ENCODE data around the gene SPTLC1.
A peak's percentile ranks its signal among the peaks of the same experiment; 100 is the strongest.

Gene SPTLC1

GRCh38 chr9:92115071-92115858, at the start of gene SPTLC1:
SPTLC1 (minus strand) TSS chr9:92115413; CDS start chr9:92115370, 43 bp downstream.
- in situ Hi-C loops (cut with HindIII; ENCODE audit: low sequenced_read_pairs), result no loop called here
- DNase-seq (ENCODE audit: low read depth), result peak; percentile 84

GRCh38 chr9:92164975-92165374, 49.8 kb upstream of the SPTLC1 start:
- no peak for DNase-seq (ENCODE audit: low read depth)
- in situ Hi-C loops (cut with HindIII; ENCODE audit: low sequenced_read_pairs), result no loop called here
- H3K4me3 ChIP-seq (ENCODE audit: low read depth, low read length), result no peak overlapping the region
- TF ChIP-seq CTCF (IDR thresholded peaks at IDR 0.05; ENCODE audit: low read depth, low read length, missing control alignments), result no peak

More at GRCh38 chr9:92115071-92115858, at the start of gene SPTLC1:
- H3K4me3 ChIP-seq (ENCODE audit: low read depth, low read length), result peak within 1 kb of the TSS; percentile 66
- no peak for TF ChIP-seq CTCF (IDR thresholded peaks at IDR 0.05; ENCODE audit: low read depth, low read length, missing control alignments)

- no peak for DNase-seq (ENCODE audit: low read depth)
- in situ Hi-C loops (cut with HindIII; ENCODE audit: low sequenced_read_pairs), result no loop called here
- no peak for TF ChIP-seq CTCF (IDR thresholded peaks at IDR 0.05; ENCODE audit: low read depth, low read length, missing control alignments)
- no peak overlapping the region for H3K4me3 ChIP-seq (ENCODE audit: low read depth, low read length)
Measured at GRCh38 chr9:92164490-92164889, 49.3 kb upstream of the SPTLC1 start.

GRCh38 chr9:92163276-92163675, 48.1 kb upstream of the SPTLC1 start:
- no peak for TF ChIP-seq CTCF (IDR thresholded peaks at IDR 0.05; ENCODE audit: low read depth, low read length, missing control alignments)
- in situ Hi-C loops (cut with HindIII; ENCODE audit: low sequenced_read_pairs), result no loop called here
- DNase-seq (ENCODE audit: low read depth), result no peak
- no peak overlapping the region for H3K4me3 ChIP-seq (ENCODE audit: low read depth, low read length)

GRCh38 chr9:92160786-92161185, 45.6 kb upstream of the SPTLC1 start:
- TF ChIP-seq CTCF (IDR thresholded peaks at IDR 0.05; ENCODE audit: low read depth, low read length, missing control alignments), result no peak
- in situ Hi-C loops (cut with HindIII; ENCODE audit: low sequenced_read_pairs), result no loop called here
- no peak overlapping the region for H3K4me3 ChIP-seq (ENCODE audit: low read depth, low read length)
- DNase-seq (ENCODE audit: low read depth), result no peak

GRCh38 chr9:92159058-92159457, 43.8 kb upstream of the SPTLC1 start:
- H3K4me3 ChIP-seq (ENCODE audit: low read depth, low read length), result no peak overlapping the region
- in situ Hi-C loops (cut with HindIII; ENCODE audit: low sequenced_read_pairs), result no loop called here
- no peak for TF ChIP-seq CTCF (IDR thresholded peaks at IDR 0.05; ENCODE audit: low read depth, low read length, missing control alignments)
- DNase-seq (ENCODE audit: low read depth), result no peak

Measured in astrocyte of the cerebellum (primary cell).